IPS DF 6.9 (cell line): Measurements from ENCODE around the gene ZNF362.

Source experiments
- DNase-seq: peaks from one replicate; pipeline ENCODE4 v3.0.0-alpha.2; 2013; ENCODE audit warnings: low read depth, low spot score
- H3K27ac ChIP-seq: one replicate; pipeline ENCODE4 v1.5.1; 2013; ENCODE audit warnings: low read length, control low read depth
- H3K27me3 ChIP-seq: 2 replicates; pipeline ENCODE4 v1.6.1; 2013; ENCODE audit warnings: mild to moderate bottlenecking, low read length; ENCODE audit not compliant: control insufficient read depth, insufficient read depth
- H3K36me3 ChIP-seq: 2 replicates; pipeline ENCODE4 v1.6.1; 2013; ENCODE audit warnings: low read length; ENCODE audit not compliant: control insufficient read depth, insufficient read depth
- H3K4me1 ChIP-seq: 2 replicates; pipeline ENCODE4 v1.6.1; 2013; ENCODE audit warnings: low read length; ENCODE audit not compliant: control insufficient read depth, insufficient read depth
- H3K4me3 ChIP-seq: 2 replicates; pipeline ENCODE4 v1.5.1; 2013; ENCODE audit warnings: mild to moderate bottlenecking, low read length
- H3K9me3 ChIP-seq: 2 replicates; pipeline ENCODE4 v1.6.1; 2013; ENCODE audit warnings: low read length, inconsistent platforms; ENCODE audit not compliant: control insufficient read depth, insufficient read depth
- WGBS: extraction: QIAGEN DNeasy Blood & Tissue Kit; methylation state at CpG from one replicate; pipeline ENCODE4 v1.1.7; 2013; ENCODE audit warnings: mixed read lengths, missing lambda C conversion rate; ENCODE audit not compliant: insufficient read length, insufficient coverage; 5-methylcytosine and 5-hydroxymethylcytosine counted together

The ZNF362 gene

DNA sequence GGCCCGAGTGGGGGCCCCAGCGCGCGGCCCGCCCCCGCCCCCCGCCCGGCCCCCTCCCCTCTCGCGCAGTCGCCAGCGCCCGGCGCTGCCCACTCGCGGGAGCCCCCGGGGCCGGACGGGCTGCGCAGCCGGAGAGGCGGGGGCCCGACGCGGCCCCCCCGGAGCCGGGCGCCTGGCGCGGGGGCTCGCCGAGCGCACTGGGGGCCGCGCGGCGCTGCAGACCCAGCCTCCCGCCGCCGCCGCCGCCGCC is 146 bp upstream of the ZNF362 start:
- Histone ChIP-seq H3K4me3 (peak overlapping the region; percentile 86), H3K27ac (no peak overlapping the region)

DNA sequence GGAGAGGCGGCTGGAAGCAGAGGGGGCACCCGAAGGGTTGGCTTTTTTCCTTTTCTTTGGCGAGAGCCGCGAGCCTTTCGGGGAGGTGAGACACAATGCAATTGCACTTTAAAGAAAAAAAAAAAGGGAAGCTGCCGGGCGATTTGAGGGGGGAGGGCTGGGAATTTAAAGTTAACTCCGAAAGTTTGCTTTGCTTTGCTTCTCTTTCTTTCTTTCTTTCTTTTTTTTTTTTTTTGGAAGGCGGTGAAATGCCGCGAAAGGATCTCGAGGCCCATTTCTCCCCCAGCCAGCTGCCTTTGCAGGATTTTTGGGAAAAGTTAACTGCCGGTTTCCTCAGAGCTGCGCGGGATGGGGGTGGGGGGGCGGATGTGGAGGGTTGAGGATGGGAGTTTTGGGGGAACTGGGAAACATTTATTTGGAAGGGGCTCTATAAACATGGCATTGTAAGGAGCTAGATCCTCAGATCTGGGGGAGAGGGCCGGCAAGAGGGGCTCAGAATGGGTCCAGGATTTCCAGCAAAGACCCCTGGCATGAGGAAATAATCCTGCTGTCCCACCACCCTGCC is 997 bp downstream of the ZNF362 start:
- no peak overlapping the region for H3K27ac ChIP-seq
- peak overlapping the region; percentile 86; the same call in 1 of the 2 replicates for H3K4me3 ChIP-seq

More for the DNA sequence above, 146 bp upstream of the ZNF362 start:
- peaks cover 11% of the 10 kb centered on the region for H3K4me1 ChIP-seq
- no peaks in the 10 kb centered on the region for H3K36me3 ChIP-seq
- DNase-seq = no peak
- no peaks in the 10 kb centered on the region for H3K9me3 ChIP-seq
- WGBS = no CpG with 5 or more reads among the region's 43 CpGs
- H3K27me3 ChIP-seq = no peaks in the 10 kb centered on the region; the same call in 1 of the 2 replicates

DNA sequence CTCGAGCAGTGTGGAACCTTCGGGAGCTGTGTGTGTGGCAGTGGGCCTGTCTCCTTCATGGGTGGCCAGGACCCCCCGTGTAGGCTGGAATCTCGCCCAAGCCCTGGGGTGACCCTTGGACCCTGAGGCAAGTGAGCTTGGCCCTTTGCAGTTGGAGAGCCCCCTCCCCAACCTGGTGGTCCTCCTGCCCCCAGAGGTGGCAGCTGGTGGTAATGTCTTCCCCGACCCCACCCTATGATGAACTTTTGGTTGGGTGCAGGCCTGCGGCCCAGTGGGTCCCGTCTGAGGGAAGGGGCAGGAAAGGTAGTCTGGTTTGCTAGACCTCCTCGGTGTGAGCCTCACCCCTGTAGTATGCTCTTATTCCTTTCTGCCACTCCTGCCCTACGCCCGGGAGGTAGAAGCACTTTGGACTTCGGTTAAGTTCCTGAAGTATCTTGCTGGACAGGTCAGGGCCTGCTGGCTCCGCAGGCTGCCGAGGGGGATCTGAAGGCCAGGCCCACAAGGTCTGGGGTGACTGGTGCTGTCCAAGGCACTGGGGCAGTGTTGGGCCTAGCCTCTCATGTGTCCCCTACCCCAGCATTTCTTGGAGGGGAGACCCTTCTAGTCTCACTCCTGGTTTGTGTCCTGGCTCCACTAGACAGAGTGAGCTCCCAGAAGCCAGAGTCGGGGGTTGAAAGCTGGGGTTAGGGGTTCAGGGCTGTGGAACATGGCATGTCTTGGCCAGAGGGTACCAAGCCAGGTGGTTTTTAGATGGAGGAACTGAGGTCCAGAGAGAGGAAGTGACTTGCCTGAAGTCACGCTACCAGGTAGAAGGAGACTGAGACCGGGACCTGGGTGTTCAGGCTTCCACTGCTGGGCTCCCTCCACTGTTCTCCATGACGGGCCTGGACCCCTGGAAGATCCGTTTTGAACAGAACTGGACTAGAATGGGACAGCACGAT is 1.8 kb downstream of the ZNF362 start:
- WGBS = no CpG with 5 or more reads among the region's 19 CpGs
- Histone ChIP-seq H3K27ac (no peak overlapping the region), H3K4me1 (peaks cover 11% of the 10 kb centered on the region), H3K36me3 (0 out of 2 replicates have a peak, but pooled peaks cover 2% of the 10 kb centered on the region), H3K9me3 (no peaks in the 10 kb centered on the region), H3K27me3 (no peaks in the 10 kb centered on the region; the same call in 1 of the 2 replicates), H3K4me3 (peak overlapping the region; percentile 86; the same call in 1 of the 2 replicates)
- no peak for DNase-seq

More for the DNA sequence above, 997 bp downstream of the ZNF362 start:
- no CpG with 5 or more reads among the region's 18 CpGs for WGBS
- Histone ChIP-seq H3K4me1 (peaks cover 11% of the 10 kb centered on the region), H3K27me3 (no peaks in the 10 kb centered on the region; the same call in 1 of the 2 replicates), H3K9me3 (no peaks in the 10 kb centered on the region), H3K36me3 (no peaks in the 10 kb centered on the region)
- no peak for DNase-seq

DNA sequence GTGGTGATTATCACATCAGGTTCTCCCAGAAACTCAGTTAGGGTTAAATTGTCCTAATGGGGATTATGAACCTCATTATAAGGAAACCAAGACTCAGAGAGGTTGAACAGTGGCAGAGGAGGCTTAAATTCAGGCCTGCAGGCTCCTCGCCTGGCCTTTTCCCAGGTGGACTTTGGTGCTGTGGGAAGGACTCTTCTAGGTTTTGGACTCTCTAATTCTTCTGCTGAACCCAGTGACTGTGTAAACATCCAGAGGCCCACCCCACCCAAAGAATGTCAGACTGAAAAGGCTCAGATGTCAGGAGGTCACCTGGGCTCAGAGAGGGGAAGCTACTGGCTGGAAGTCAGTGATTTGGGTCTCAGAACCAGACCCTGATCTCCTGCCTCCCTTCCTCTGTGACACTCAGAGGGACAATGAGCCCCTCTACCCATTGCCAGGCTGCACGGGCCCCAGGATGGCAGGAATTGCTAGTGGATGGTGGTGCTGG is 2.5 kb downstream of the ZNF362 start:
- H3K4me1 ChIP-seq = peaks cover 11% of the 10 kb centered on the region
- DNase-seq = no peak
- no peak overlapping the region for H3K27ac ChIP-seq
- H3K4me3 ChIP-seq = no peak overlapping the region
- WGBS = no CpG with 5 or more reads among the region's 2 CpGs
- no peaks in the 10 kb centered on the region for H3K9me3 ChIP-seq
- H3K36me3 ChIP-seq = 0 out of 2 replicates have a peak, but pooled peaks cover 2% of the 10 kb centered on the region
- no peaks in the 10 kb centered on the region; the same call in 1 of the 2 replicates for H3K27me3 ChIP-seq

DNA sequence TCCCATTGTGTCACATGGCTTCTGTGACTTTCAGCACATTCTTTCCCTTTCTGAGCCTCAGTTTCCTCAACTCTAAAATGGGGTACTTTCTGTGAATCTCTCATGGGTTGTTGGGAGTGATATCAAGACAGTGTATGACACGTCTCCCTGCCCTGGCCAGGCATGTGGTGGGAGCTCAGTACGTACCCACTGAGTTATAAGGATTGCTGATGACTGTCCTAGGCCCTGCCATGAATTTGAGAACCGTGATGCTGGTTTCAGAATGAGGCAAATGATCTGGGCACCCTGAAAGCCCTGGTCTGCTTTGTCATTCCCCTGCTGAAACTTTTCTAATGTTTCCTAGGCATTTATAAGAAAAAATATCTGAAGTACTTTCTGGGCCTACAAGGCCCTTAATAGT is 3.6 kb downstream of the ZNF362 start:
- Histone ChIP-seq H3K9me3 (no peaks in the 10 kb centered on the region), H3K27ac (no peak overlapping the region), H3K36me3 (0 out of 2 replicates have a peak, but pooled peaks cover 2% of the 10 kb centered on the region), H3K4me3 (no peak overlapping the region), H3K27me3 (no peaks in the 10 kb centered on the region), H3K4me1 (peaks cover 11% of the 10 kb centered on the region)
- DNase-seq = no peak
- WGBS = no CpG with 5 or more reads among the region's 3 CpGs

DNA sequence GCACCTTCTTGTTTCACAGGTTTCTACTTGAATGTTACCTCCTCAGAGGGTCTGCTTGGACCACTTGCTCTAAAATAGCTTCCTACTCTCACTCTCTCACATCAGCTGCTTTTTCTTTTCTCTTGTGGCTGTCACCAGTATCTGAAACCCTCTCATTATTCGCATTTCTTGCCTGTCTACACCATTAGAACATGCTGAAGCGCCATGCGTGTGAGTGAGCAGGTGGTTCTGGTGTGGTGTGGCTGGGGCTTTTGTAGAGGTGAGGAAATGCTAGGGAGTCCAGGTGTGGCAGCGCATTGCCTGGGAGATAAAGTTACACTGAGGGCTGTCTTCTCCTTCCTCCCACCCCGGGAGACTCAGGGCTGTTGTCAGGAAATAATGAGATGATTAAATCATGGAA is 4.1 kb downstream of the ZNF362 start:
- H3K27ac ChIP-seq = no peak overlapping the region
- no CpG with 5 or more reads among the region's 5 CpGs for WGBS
- no peak overlapping the region for H3K4me3 ChIP-seq
- H3K9me3 ChIP-seq = no peaks in the 10 kb centered on the region
- DNase-seq = no peak
- 0 out of 2 replicates have a peak, but pooled peaks cover 2% of the 10 kb centered on the region for H3K36me3 ChIP-seq
- no peaks in the 10 kb centered on the region for H3K27me3 ChIP-seq
- H3K4me1 ChIP-seq = peaks cover 11% of the 10 kb centered on the region

DNA sequence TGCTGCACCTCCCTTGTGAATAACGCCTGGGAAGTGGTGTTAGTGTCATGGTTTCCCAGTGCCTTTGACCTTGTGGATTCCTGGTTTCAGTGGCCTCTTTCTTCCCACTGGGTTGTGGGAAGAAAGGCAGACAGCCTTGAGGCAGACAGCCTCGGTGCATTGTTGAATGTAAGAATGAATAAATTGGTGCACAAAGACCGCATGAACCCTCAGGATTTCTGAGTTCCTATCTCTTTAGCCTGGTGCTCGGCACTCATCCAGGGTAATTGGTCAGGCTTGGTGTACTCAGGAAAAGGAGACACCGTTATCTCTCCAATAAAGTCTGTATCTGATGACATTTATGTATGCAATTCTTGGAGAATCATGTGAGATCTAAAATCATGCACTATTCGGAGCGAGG is 5.1 kb downstream of the ZNF362 start:
- no peak for DNase-seq
- H3K27me3 ChIP-seq = no peaks in the 10 kb centered on the region
- no CpG with 5 or more reads among the region's 7 CpGs for WGBS
- H3K4me3 ChIP-seq = no peak overlapping the region
- H3K4me1 ChIP-seq = peaks cover 11% of the 10 kb centered on the region
- 0 out of 2 replicates have a peak, but pooled peaks cover 2% of the 10 kb centered on the region for H3K36me3 ChIP-seq
- no peaks in the 10 kb centered on the region for H3K9me3 ChIP-seq
- H3K27ac ChIP-seq = no peak overlapping the region

DNA sequence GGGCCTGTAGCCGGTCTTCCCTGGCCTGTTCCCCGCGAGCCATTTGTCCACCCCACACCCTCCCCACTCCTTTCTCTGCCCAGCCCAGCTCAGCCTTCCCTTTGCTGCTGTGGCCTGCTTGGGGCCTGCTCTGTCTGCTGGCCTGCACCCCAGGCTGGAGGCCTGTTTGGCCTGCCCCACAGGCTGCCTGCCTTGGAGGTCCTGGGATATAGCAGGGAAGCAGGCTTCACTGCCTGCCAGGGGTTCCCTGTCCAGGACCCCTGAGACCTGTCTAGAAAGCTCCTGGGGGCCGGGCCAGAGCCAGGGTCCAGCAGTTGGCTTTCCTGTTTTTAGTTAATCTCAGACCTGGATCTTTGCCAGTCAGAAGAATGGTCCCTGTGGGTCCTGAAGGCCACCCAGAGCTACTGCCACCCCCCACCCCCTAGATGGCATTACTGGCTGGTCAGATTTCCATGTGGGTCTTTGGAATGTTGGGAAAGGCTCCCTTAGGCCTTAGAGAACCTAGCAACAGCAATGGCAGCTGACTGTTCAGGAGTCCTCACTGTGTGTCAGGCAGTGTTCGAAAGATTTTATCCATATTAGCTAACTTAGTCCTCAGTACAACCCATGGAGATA is 7.7 kb downstream of the ZNF362 start:
- Histone ChIP-seq H3K4me3 (no peak overlapping the region), H3K4me1 (peaks cover 2% of the 10 kb centered on the region; the same call in 1 of the 2 replicates), H3K36me3 (0 out of 2 replicates have a peak, but pooled peaks cover 2% of the 10 kb centered on the region), H3K9me3 (no peaks in the 10 kb centered on the region), H3K27me3 (no peaks in the 10 kb centered on the region), H3K27ac (no peak overlapping the region)
- DNase-seq = no peak
- whole genome bisulfite sequencing = no CpG with 5 or more reads among the region's 5 CpGs

DNA sequence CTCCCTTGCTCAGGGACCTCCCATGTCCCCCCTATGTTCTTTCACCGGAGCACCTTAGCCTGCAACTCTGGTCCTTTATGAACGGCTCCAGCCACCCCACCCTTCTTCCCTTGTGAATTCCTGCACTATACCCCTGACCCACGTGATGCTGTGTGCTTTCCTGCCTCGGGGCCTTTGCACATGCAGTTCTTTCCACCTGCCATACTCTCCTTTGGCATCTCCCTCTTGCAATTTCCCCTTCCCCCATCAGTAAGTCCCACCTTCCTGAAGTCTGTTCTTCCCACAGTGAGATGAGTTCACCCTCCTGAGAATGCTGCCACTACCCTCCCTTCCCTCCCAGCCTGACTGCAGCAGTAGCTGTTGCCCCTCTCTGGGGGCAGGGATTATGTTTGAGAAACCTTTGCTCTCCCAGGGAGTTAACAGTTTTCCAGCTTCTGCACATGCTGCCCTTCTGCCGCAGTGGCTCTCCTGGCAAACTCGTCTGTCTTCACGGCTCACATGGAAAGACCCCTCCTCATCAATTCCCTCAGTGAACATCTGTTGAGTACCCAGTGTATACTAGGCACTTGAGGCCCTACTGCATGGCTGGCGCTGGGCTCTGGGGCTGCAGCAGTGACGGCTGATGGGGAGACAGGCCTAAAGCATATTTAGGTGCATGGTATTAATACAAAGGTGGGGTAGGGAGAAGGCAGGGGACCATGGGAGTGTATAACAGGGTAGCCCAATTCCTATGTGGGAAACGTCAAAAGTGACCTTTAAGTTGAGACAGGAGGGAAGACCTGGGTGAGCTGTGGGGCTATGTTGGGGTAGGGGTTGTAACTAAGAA is 9.7 kb downstream of the ZNF362 start:
- H3K36me3 ChIP-seq = 0 out of 2 replicates have a peak, but pooled peaks cover 2% of the 10 kb centered on the region
- H3K27me3 ChIP-seq = no peaks in the 10 kb centered on the region
- H3K27ac ChIP-seq = no peak overlapping the region
- H3K4me3 ChIP-seq = no peak overlapping the region
- H3K4me1 ChIP-seq = no peaks in the 10 kb centered on the region
- no CpG with 5 or more reads among the region's 10 CpGs for WGBS
- DNase-seq = no peak
- H3K9me3 ChIP-seq = no peaks in the 10 kb centered on the region
